ENCODE data around the gene AP1S3. TPM values are rescaled to one million over a fixed set of nuclear protein-coding genes. Genes with fewer than 3 reads are reported as not detected.
A peak's percentile ranks its signal among the peaks of the same experiment; 100 is the strongest.
"Not testable (repeated sequence)": the region's sequence is repeated elsewhere in the genome, so short reads cannot be mapped to it uniquely, and the experiment has no call there.

Gene AP1S3
- total RNA-seq (1 to 10 TPM; 1.8 to 9.4 TPM), polyA plus RNA-seq (ENCODE audit: insufficient read length in 2 of 2) (1 to 10 TPM; 4.8 to 10.0 TPM)
- long read RNA-seq, donor 1, result 0 reads
- long read RNA-seq, donor 2, result 0 reads
- long read RNA-seq, donor 3, result 0 reads
- long read RNA-seq, donor 4, result 0 reads

DNA sequence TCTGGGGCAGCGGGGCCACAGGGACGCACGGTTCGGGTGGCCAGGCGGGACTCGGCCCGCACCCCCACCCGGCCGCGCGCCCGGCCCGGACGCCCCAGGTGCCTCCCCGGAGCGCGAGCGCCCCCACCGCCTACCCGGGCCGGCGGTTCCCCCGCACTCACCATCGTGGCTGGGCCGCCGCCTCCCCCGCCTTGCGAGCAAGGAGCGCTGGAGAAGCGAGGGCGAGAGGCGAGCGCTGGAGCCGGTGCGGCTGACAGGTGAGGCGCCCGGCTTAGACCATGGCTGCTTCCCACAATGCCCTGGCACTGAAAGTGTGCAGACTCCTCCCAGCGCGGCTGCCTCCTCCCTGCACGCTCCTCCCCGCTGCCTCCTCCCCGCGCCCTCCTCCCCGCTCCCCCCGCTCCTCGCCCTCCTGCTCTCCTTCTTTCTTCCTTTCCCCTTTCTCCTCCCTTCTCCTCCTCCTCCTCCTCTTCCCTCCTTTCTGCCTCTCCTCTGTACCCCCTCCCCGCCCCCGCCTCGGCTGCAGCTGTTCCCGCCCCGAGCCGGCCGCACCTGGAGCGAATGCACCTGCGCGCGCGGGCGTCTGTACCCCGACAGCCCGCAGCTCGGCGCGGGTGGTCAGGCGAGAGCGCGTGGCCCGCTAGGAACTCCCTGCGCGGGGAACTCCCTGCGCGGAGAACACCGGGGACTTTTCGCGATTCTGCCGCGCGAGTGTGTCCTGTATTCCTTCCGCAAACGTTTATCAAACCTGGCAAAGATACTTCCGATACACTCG, at the start of gene AP1S3:
Gene AP1S3 (minus strand): TSS at position 296 of the 775 bp plus-strand sequence. CDS start 132 bp downstream, at position 164.
- Histone ChIP-seq H3K27ac (ENCODE audit: low read depth, low read length) (no peak within 1 kb of the TSS), H3K36me3 (ENCODE audit: control insufficient read depth, insufficient read depth, low read length) (no peaks in the 10 kb centered on the region), H3K4me3 (ENCODE audit: low read depth, low read length) (peak within 1 kb of the TSS; percentile 52), H3K9me3 (ENCODE audit: control insufficient read depth, insufficient read depth, low read length) (no peaks in the 10 kb centered on the region), H3K4me1 (ENCODE audit: control insufficient read depth, insufficient read depth, low read length) (peaks cover 13% of the 10 kb centered on the region), H3K27me3 (ENCODE audit: control insufficient read depth, insufficient read depth, low read length) (no peaks in the 10 kb centered on the region)
- DNase-seq (ENCODE audit: low read depth in 4 of 6, low spot score in 6 of 6), result peak in 4 of 6 donors; percentile 29 to 93 (median 64)
- under 1% methylated on average over 77 of the region's 82 CpGs for WGBS (ENCODE audit: insufficient coverage)

- no peaks in the 10 kb centered on the region for H3K9me3 ChIP-seq (ENCODE audit: control insufficient read depth, insufficient read depth, low read length)
- peak overlapping the region; percentile 22 for H3K27ac ChIP-seq (ENCODE audit: low read depth, low read length)
- H3K27me3 ChIP-seq (ENCODE audit: control insufficient read depth, insufficient read depth, low read length), result no peaks in the 10 kb centered on the region
- no peak overlapping the region for H3K4me3 ChIP-seq (ENCODE audit: low read depth, low read length)
- H3K4me1 ChIP-seq (ENCODE audit: control insufficient read depth, insufficient read depth, low read length), result no peaks in the 10 kb centered on the region
- peaks cover 29% of the 10 kb centered on the region for H3K36me3 ChIP-seq (ENCODE audit: control insufficient read depth, insufficient read depth, low read length)
- 92% methylated on average over 2 of the region's 5 CpGs for WGBS (ENCODE audit: insufficient coverage)
- DNase-seq (ENCODE audit: low read depth in 4 of 6, low spot score in 6 of 6), result no peak
Observed at GRCh38 chr2:223887127-223887526, 49.7 kb upstream of the AP1S3 start.

DNA sequence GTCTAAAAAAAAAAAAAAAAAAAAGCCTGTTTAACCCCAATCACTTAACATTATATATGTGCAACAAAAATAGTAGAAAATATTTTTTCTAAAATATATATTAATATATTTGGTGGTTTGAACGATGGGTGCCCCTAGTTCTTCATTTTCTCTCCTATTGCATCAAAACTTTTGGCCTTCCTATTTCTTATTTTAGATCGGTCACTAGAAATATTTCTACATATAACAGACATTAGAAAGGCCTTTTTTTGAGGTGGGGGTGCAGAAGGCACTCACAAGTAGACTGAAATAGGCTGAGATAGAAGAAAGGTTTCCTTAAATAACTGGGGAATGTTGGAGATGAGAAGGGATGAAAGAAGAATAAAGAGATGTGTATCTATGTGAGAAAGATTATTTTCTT, 49.3 kb upstream of the AP1S3 start:
- Histone ChIP-seq H3K4me1 (ENCODE audit: control insufficient read depth, insufficient read depth, low read length) (no peaks in the 10 kb centered on the region), H3K27ac (ENCODE audit: low read depth, low read length) (no peak overlapping the region), H3K27me3 (ENCODE audit: control insufficient read depth, insufficient read depth, low read length) (no peaks in the 10 kb centered on the region), H3K4me3 (ENCODE audit: low read depth, low read length) (no peak overlapping the region), H3K9me3 (ENCODE audit: control insufficient read depth, insufficient read depth, low read length) (no peaks in the 10 kb centered on the region), H3K36me3 (ENCODE audit: control insufficient read depth, insufficient read depth, low read length) (peaks cover 33% of the 10 kb centered on the region)
- DNase-seq (ENCODE audit: low read depth in 4 of 6, low spot score in 6 of 6), result no peak
- no CpG with 5 or more reads among the region's 2 CpGs for WGBS (ENCODE audit: insufficient coverage)

DNA sequence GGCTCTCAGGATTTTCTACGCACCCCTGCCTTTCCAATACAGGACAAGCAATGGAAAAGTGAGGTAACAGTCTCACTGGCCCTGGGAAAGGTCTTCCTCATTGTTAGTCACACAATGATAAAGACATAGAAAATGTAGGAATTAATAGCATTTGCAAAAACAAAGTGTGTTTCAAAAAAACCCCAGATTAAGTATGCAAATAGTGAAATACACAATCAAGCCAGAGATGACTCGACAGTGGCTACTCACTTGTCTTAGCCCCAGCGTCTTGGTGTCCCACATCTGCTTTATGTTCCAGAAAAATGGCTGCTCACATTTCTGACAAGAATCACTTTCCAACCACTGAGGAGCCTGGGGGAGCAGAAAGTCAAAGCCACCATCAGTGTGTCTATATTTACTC, 47.0 kb upstream of the AP1S3 start:
- no peak for DNase-seq (ENCODE audit: low read depth in 4 of 6, low spot score in 6 of 6)
- no peaks in the 10 kb centered on the region for H3K4me1 ChIP-seq (ENCODE audit: control insufficient read depth, insufficient read depth, low read length)
- 80% methylated on average over 2 of the region's 3 CpGs for WGBS (ENCODE audit: insufficient coverage)
- no peaks in the 10 kb centered on the region for H3K27me3 ChIP-seq (ENCODE audit: control insufficient read depth, insufficient read depth, low read length)
- H3K27ac ChIP-seq (ENCODE audit: low read depth, low read length), result no peak overlapping the region
- H3K9me3 ChIP-seq (ENCODE audit: control insufficient read depth, insufficient read depth, low read length), result no peaks in the 10 kb centered on the region
- H3K4me3 ChIP-seq (ENCODE audit: low read depth, low read length), result no peak overlapping the region
- peaks cover 45% of the 10 kb centered on the region for H3K36me3 ChIP-seq (ENCODE audit: control insufficient read depth, insufficient read depth, low read length)

GRCh38 chr2:223882715-223883114, 45.3 kb upstream of the AP1S3 start:
- Histone ChIP-seq H3K4me1 (ENCODE audit: control insufficient read depth, insufficient read depth, low read length) (no peaks in the 10 kb centered on the region), H3K9me3 (ENCODE audit: control insufficient read depth, insufficient read depth, low read length) (no peaks in the 10 kb centered on the region), H3K27ac (ENCODE audit: low read depth, low read length) (no peak overlapping the region), H3K36me3 (ENCODE audit: control insufficient read depth, insufficient read depth, low read length) (peaks cover 52% of the 10 kb centered on the region), H3K27me3 (ENCODE audit: control insufficient read depth, insufficient read depth, low read length) (no peaks in the 10 kb centered on the region), H3K4me3 (ENCODE audit: low read depth, low read length) (no peak overlapping the region)
- DNase-seq (ENCODE audit: low read depth in 4 of 6, low spot score in 6 of 6), result no peak
- WGBS (ENCODE audit: insufficient coverage), result 94% methylated on average over 4 of the region's 5 CpGs

DNA sequence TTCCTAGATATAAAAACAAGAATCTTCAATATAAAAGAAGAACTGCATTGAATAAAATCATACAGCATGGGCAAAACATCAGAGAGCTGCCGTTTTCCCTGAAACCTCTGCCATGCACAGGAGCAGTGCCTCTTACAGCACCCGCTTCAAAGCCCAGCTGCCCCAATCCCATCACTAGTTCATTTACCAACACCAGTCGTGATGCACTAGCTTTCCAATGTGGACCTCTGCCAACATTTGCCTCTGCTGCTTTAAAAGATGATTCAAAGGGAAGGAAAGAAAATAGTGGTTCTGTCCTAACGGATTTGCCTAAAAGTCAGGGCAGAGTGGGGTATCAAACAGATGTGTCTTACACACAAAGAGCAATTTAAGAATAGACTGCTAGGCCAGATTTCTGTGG, 43.4 kb upstream of the AP1S3 start:
- no peaks in the 10 kb centered on the region for H3K27me3 ChIP-seq (ENCODE audit: control insufficient read depth, insufficient read depth, low read length)
- WGBS (ENCODE audit: insufficient coverage), result 55% methylated on average over 3 of the region's 4 CpGs
- no peak overlapping the region for H3K27ac ChIP-seq (ENCODE audit: low read depth, low read length)
- H3K4me1 ChIP-seq (ENCODE audit: control insufficient read depth, insufficient read depth, low read length), result no peaks in the 10 kb centered on the region
- H3K36me3 ChIP-seq (ENCODE audit: control insufficient read depth, insufficient read depth, low read length), result peaks cover 46% of the 10 kb centered on the region
- H3K9me3 ChIP-seq (ENCODE audit: control insufficient read depth, insufficient read depth, low read length), result no peaks in the 10 kb centered on the region
- no peak overlapping the region for H3K4me3 ChIP-seq (ENCODE audit: low read depth, low read length)
- peak in 2 of 6 donors; percentile 55 to 57 for DNase-seq (ENCODE audit: low read depth in 4 of 6, low spot score in 6 of 6)

GRCh38 chr2:223877721-223878410, 40.5 kb upstream of the AP1S3 start:
- DNase-seq (ENCODE audit: low read depth in 4 of 6, low spot score in 6 of 6), result peak in 1 of 6 donors; percentile 14
- peaks cover 40% of the 10 kb centered on the region for H3K36me3 ChIP-seq (ENCODE audit: control insufficient read depth, insufficient read depth, low read length)

DNA sequence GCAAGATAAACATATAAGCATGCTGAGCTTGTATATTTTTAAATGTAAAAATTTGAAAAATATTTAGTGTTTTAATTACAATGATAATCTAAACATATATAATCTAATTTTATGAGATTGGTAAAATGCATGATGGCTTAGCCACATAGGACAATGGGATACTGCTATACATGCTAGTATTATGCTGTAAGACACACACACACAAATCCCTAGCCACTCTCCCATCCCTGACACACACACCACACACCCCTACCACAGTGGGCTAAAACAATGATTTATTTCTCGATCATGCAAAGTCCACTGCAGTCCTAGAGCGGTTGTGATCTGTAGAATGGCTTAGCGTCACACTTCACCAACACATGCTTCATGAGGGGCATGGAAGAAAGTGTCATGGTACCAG, 36.3 kb upstream of the AP1S3 start:
- H3K4me3 ChIP-seq (ENCODE audit: low read depth, low read length), result no peak overlapping the region
- peaks cover 18% of the 10 kb centered on the region for H3K36me3 ChIP-seq (ENCODE audit: control insufficient read depth, insufficient read depth, low read length)
- no peaks in the 10 kb centered on the region for H3K9me3 ChIP-seq (ENCODE audit: control insufficient read depth, insufficient read depth, low read length)
- DNase-seq (ENCODE audit: low read depth in 4 of 6, low spot score in 6 of 6), result no peak
- H3K4me1 ChIP-seq (ENCODE audit: control insufficient read depth, insufficient read depth, low read length), result no peaks in the 10 kb centered on the region
- WGBS (ENCODE audit: insufficient coverage), result no CpG with 5 or more reads among the region's 3 CpGs
- H3K27ac ChIP-seq (ENCODE audit: low read depth, low read length), result no peak overlapping the region
- no peaks in the 10 kb centered on the region for H3K27me3 ChIP-seq (ENCODE audit: control insufficient read depth, insufficient read depth, low read length)

More at GRCh38 chr2:223877721-223878410, 40.5 kb upstream of the AP1S3 start:
- Histone ChIP-seq H3K4me3 (ENCODE audit: low read depth, low read length) (no peak overlapping the region), H3K4me1 (ENCODE audit: control insufficient read depth, insufficient read depth, low read length) (no peaks in the 10 kb centered on the region), H3K27ac (ENCODE audit: low read depth, low read length) (no peak overlapping the region), H3K9me3 (ENCODE audit: control insufficient read depth, insufficient read depth, low read length) (no peaks in the 10 kb centered on the region), H3K27me3 (ENCODE audit: control insufficient read depth, insufficient read depth, low read length) (no peaks in the 10 kb centered on the region)
- WGBS (ENCODE audit: insufficient coverage), result 100% methylated on average over 1 of the region's 6 CpGs

DNA sequence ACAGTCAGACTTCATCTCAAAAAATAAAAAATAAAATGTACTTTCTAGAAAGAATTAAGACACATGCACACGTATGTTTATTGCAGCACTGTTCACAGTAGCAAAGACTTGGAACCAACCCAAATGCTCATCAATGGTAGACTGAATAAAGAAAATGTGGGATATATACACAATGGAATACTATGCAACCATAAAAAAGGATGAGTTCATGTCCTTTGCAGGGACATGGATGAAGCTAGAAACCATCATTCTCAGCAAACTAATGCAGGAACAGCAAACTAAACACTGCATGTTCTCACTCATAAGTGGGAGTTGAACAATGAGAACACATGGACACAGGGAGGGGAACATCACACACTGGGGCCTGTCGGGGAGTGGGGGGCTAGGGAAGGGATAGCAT, 35.4 kb upstream of the AP1S3 start:
- not testable (repeated sequence) for H3K4me3 ChIP-seq (ENCODE audit: low read depth, low read length); DNase-seq (ENCODE audit: low read depth in 4 of 6, low spot score in 6 of 6); H3K27ac ChIP-seq (ENCODE audit: low read depth, low read length); H3K4me1 ChIP-seq (ENCODE audit: control insufficient read depth, insufficient read depth, low read length); H3K27me3 ChIP-seq (ENCODE audit: control insufficient read depth, insufficient read depth, low read length); H3K9me3 ChIP-seq (ENCODE audit: control insufficient read depth, insufficient read depth, low read length)
- H3K36me3 ChIP-seq (ENCODE audit: control insufficient read depth, insufficient read depth, low read length), result peaks cover 14% of the 10 kb centered on the region
- WGBS (ENCODE audit: insufficient coverage), result no CpG with 5 or more reads among the region's 2 CpGs
